Omental fat pad (tissue), 4 donors: Measurements from ENCODE around the gene RPL6. TPM values are rescaled to one million over a fixed set of nuclear protein-coding genes. Genes with fewer than 3 reads are reported as not detected.
"Not testable (repeated sequence)": the region's sequence is repeated elsewhere in the genome, so short reads cannot be mapped to it uniquely, and the experiment has no call there.

Source experiments
- ATAC-seq: fragments of 150-250 bp; one replicate; pipeline ENCODE4 v1.9.1; 2016; ENCODE audit warnings: mild to moderate bottlenecking, moderate library complexity; ENCODE audit not compliant: low FRiP score
- DNase-seq: peaks from one replicate; pipeline ENCODE4 v3.0.0-alpha.2; 2019; ENCODE audit warnings: low spot score
- CTCF ChIP-seq, 3 donors: fragments of 450-650 bp; IDR thresholded peaks; one replicate each; pipeline ENCODE4 v1.5.1; 2016 to 2017; ENCODE audit warnings: antibody characterized with exemption in 3 of 3, mild to moderate bottlenecking in 3 of 3, moderate library complexity in 2 of 3
- total RNA-seq, 4 donors: library from RNA; depleted of rRNA; stranded (reverse); fragments of >200 nt; gene quantifications; one replicate each; pipeline ENCODE4 v1.1.0, GENCODE V29; 2016

Gene RPL6
- 1,000 to 10,000 TPM; 1,425 to 1,649 (median 1,557) TPM for total RNA-seq

DNA sequence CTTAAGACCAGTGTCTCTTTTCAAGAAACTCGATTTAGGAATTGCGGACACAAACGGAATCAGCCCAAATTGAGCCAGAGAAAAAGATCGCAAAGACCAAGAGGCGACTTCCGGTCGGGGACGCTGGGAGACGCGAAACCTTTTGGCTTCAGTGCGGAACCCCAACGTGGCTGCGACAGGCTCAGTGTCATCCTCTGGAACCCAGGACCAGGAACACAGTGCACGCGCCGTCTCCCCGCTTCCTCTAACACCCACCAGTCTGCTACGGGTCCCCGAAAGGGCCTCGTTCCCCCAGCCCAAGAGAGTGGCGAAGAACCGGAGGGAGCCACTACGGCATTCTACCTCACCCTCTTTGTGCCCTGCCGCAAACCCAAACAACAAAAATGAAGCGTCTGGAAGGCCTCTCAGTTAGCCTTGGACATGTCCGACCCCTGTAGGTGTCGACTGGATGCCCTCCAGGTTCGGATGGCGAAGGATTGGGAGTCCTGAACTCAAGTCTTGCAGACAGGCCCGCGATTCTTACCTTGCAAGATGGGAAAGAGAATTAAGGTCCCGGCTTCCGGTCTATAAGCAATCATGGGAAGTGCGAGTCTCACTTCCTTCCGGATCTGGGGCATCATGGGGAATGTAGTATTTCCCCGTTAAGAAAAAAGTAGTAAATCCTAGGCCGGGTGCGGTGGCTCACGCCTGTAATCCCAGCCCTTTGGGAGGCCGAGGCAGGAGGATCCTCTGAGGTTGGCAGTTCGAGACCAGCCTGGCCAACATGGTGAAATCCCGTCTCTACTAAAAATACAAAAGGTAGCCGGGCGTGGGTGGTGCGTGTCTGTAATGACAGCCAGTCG lies at the start of gene RPL6:
Gene RPL6 (minus strand): TSS at position 542 of the 842 bp plus-strand sequence. CDS start 949 bp downstream, outside the sequence.
- no peak for TF ChIP-seq CTCF (IDR thresholded peaks at IDR 0.05)
- ATAC-seq (peak; percentile 94), DNase-seq (peak; percentile 46)

GRCh38 chr12:112458751-112459150 lies 49.3 kb upstream of the RPL6 start:
- DNase-seq (no peak), ATAC-seq (no peak)
- no peak for TF ChIP-seq CTCF (IDR thresholded peaks at IDR 0.05)

- no peak for TF ChIP-seq CTCF (IDR thresholded peaks at IDR 0.05)
- ATAC-seq (no peak), DNase-seq (no peak)
These were observed 48.9 kb upstream of the RPL6 start for GRCh38 chr12:112458330-112458729.

GRCh38 chr12:112457142-112457541 lies 47.7 kb upstream of the RPL6 start:
- not testable (repeated sequence) for DNase-seq, ATAC-seq

DNA sequence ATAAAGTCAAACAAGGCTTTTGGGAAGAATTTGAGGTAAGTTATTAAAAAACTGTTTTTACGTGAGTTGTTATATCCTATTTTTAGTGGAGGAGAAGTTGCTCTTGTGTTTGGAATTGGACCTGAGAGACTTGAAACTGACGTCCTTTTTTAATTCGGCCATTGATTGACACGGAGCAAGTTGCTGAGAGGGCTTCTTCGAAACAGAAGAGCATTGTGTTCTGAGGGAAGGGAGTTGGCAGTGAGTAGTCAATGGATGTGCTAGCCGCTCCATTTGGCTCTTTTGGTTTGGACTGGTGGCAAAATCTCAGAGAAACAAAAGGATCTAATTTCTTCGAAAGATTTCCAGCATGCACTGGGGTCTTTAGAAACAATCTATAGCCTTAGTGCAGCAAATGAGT lies 46.6 kb upstream of the RPL6 start:
- no peak for ATAC-seq
- TF ChIP-seq CTCF (IDR thresholded peaks at IDR 0.05): no peak
- DNase-seq: no peak

DNA sequence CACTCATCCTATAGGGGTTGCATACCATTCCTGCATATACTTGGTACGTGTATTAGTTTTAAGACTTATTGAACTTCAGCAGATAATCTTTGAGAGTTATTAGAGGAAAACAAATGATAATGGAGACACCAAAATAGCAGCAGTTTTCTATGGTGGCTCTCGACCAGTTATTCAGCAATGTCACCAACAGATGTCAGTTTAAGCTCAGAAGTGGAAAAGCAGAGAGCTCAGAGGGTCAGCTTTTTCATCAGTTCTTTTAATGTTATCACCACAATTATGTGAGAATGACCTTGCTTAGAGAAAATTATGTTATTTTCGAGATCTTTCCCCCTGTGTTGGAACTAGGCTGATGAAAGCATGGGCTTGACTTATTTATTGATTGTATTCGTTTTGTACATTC lies 41.3 kb upstream of the RPL6 start:
- ATAC-seq (no peak), DNase-seq (no peak)
- no peak for TF ChIP-seq CTCF (IDR thresholded peaks at IDR 0.05)

- not testable (repeated sequence) for ATAC-seq, DNase-seq
These were observed 38.8 kb upstream of the RPL6 start for GRCh38 chr12:112448165-112448564.

DNA sequence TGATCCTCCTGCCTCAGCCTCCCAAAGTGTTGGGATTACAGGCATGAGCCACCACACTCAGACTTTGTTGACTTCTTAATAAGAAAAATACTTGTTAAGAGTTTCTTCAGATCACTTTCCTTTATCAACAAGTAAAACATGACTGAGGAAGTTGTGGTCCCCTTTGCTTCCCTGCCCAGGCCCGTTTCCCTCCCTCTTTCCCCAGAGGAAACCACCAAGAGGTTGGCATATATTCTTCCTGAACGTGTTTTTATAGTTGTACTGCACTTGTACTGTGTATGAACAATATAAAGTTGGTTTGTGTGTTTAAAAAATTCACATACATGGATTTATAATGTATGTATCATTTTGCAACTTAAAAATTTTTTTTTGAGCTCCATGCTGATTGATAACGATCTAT lies 37.7 kb upstream of the RPL6 start:
- ATAC-seq (no peak), DNase-seq (no peak)
- no peak for TF ChIP-seq CTCF (IDR thresholded peaks at IDR 0.05)
